ENCODE measurements around the gene LRRC3C. TPM values are rescaled to one million over a fixed set of nuclear protein-coding genes. Genes with fewer than 3 reads are reported as not detected.
A peak's percentile ranks its signal among the peaks of the same experiment; 100 is the strongest.

The LRRC3C gene
- total and polyA plus RNA-seq, 5 donors: not detected

- no peaks in the 10 kb centered on the region for H3K27me3 ChIP-seq (ENCODE audit: control insufficient read depth, insufficient read depth)
- under 1% methylated on average over 15 of the region's 15 CpGs for WGBS
- H3K4me1 ChIP-seq (ENCODE audit: control insufficient read depth, insufficient read depth, low read length): no peaks in the 10 kb centered on the region
- peak overlapping the region; percentile 67 for H3K27ac ChIP-seq (ENCODE audit: low read length)
- ATAC-seq (peak in 1 of 2 donors; percentile 3), DNase-seq (no peak)
- peak overlapping the region; percentile 81 for H3K4me3 ChIP-seq (ENCODE audit: low read length)
- H3K9me3 ChIP-seq (ENCODE audit: control insufficient read depth, low read length): no peaks in the 10 kb centered on the region
- intact Hi-C loops (cut with DNase I): loop anchor here in 1 of 4 donors (2.0 kb wide), 1 partner anchor 22 kb away; no protein-coding TSS in a partner anchor
Measured at GRCh38 chr17:39981207-39981741, 53.7 kb downstream of the LRRC3C start.

- intact Hi-C loops (cut with DNase I): loop anchor here in 1 of 4 donors (2.0 kb wide), 1 partner anchor 23 kb away; no protein-coding TSS in a partner anchor
- H3K4me3 ChIP-seq (ENCODE audit: low read length): peak overlapping the region; percentile 81
- H3K27ac ChIP-seq (ENCODE audit: low read length): no peak overlapping the region
- no peaks in the 10 kb centered on the region for H3K4me1 ChIP-seq (ENCODE audit: control insufficient read depth, insufficient read depth, low read length)
- H3K9me3 ChIP-seq (ENCODE audit: control insufficient read depth, low read length): no peaks in the 10 kb centered on the region
- no peak for DNase-seq
- H3K27me3 ChIP-seq (ENCODE audit: control insufficient read depth, insufficient read depth): no peaks in the 10 kb centered on the region
- no peak for ATAC-seq
- whole genome bisulfite sequencing: 25% methylated on average over 7 of the region's 7 CpGs
Measured at GRCh38 chr17:39981766-39982375, 54.3 kb downstream of the LRRC3C start.

DNA sequence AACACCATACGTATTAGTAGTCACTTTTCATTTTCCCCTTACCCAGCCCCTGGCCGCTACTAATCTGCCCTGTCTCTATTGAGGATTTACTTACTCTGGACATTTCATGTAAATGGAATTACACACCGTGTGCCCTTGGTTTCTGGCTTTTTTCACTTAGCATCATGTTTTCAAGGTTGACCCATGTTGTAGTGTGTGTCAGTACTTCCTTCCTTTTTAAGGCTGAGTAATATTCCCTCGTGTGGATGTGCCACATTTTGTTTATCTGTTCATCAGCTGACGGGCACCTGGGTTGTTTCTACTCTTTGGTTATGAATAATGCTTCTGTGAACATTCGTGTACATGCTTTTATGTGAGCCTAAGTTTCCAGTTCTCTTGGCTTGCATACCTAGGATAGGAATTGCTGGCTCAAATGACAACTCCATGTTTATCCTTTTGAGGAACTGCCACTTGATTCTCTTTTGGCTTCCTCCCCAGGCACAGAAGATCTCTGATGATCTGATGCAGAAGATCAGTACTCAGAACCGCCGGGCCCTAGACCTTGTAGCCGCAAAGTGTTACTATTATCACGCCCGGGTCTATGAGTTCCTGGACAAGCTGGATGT, 60.8 kb downstream of the LRRC3C start:
- Histone ChIP-seq H3K4me3 (ENCODE audit: low read length) (no peak overlapping the region), H3K27me3 (ENCODE audit: control insufficient read depth, insufficient read depth) (no peaks in the 10 kb centered on the region), H3K9me3 (ENCODE audit: control insufficient read depth, low read length) (no peaks in the 10 kb centered on the region), H3K27ac (ENCODE audit: low read length) (no peak overlapping the region), H3K4me1 (ENCODE audit: control insufficient read depth, insufficient read depth, low read length) (no peaks in the 10 kb centered on the region)
- intact Hi-C loops (cut with DNase I): no loop called here
- DNase-seq (no peak), ATAC-seq (no peak)
- WGBS: 90% methylated on average over 11 of the region's 11 CpGs

DNA sequence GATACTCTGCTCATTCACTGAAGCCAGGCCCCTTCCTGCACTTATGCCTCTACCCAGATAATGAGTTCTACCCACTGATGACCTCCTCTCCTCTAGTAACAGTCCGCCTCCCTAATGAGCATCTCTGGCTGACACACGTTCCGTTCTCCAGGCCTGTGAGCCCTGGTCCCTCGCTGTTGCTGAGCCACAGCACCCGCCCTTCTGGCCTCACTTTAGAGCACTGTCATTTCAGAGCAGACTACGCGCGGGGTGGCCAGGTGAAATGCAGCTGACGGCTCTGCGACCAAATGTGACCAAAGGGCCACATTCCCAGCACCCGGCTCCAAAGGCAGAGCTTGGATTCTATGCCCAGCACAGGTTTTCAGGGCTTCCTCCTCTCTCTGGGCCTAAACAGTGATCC, 66.9 kb downstream of the LRRC3C start:
- Histone ChIP-seq H3K4me1 (ENCODE audit: control insufficient read depth, insufficient read depth, low read length) (peaks cover 3% of the 10 kb centered on the region), H3K27me3 (ENCODE audit: control insufficient read depth, insufficient read depth) (no peaks in the 10 kb centered on the region), H3K9me3 (ENCODE audit: control insufficient read depth, low read length) (no peaks in the 10 kb centered on the region), H3K4me3 (ENCODE audit: low read length) (no peak overlapping the region), H3K27ac (ENCODE audit: low read length) (no peak overlapping the region)
- intact Hi-C loops (cut with DNase I): no loop called here
- no peak for DNase-seq
- no peak for ATAC-seq
- 89% methylated on average over 11 of the region's 11 CpGs for WGBS

Other genes starting within 250 kb of the LRRC3C start
- gene PGAP3, start 239.7 kb upstream of the LRRC3C start, total RNA-seq: 10 to 100 TPM; 12.9 to 24.0 (median 15.2) TPM
- gene PGAP3, start 239.7 kb upstream of the LRRC3C start, polyA plus RNA-seq: 13.6 TPM
- 100 to 1,000 TPM in 3 of 4 donors, 10 to 100 TPM in 1; 99.2 to 178 (median 114) TPM for gene ERBB2, start 227.7 kb upstream of the LRRC3C start, total RNA-seq
- 56.4 TPM for gene ERBB2, start 227.7 kb upstream of the LRRC3C start, polyA plus RNA-seq
- 10 to 100 TPM; 53.6 to 67.8 (median 61.8) TPM for gene MIEN1, start 197.2 kb upstream of the LRRC3C start, total RNA-seq
- gene MIEN1, start 197.2 kb upstream of the LRRC3C start, polyA plus RNA-seq: 152 TPM
- gene GRB7, start 189.8 kb upstream of the LRRC3C start, total RNA-seq: 1 to 10 TPM in 3 of 4 donors, under 1 TPM in 1; 0.39 to 2.7 (median 1.6) TPM
- 0.70 TPM for gene GRB7, start 189.8 kb upstream of the LRRC3C start, polyA plus RNA-seq
- gene IKZF3, start 63.4 kb upstream of the LRRC3C start, total RNA-seq: 1 to 10 TPM in 1 of 4 donors, under 1 TPM in 3; 0.28 to 1.3 (median 0.71) TPM
- gene IKZF3, start 63.4 kb upstream of the LRRC3C start, polyA plus RNA-seq: 0.14 TPM
- not detected for gene ZPBP2, start 59.5 kb upstream of the LRRC3C start, total RNA-seq
- gene ZPBP2, start 59.5 kb upstream of the LRRC3C start, polyA plus RNA-seq: not detected
- gene GSDMB, start 9.1 kb upstream of the LRRC3C start, total RNA-seq: 1 to 10 TPM; 1.9 to 2.9 (median 2.4) TPM
- 1.8 TPM for gene GSDMB, start 9.1 kb upstream of the LRRC3C start, polyA plus RNA-seq
- gene ORMDL3, start 131 bp upstream of the LRRC3C start, total RNA-seq: 10 to 100 TPM; 37.0 to 42.3 (median 39.3) TPM
- 46.6 TPM for gene ORMDL3, start 131 bp upstream of the LRRC3C start, polyA plus RNA-seq
- under 1 TPM in 3 of 4 donors, not detected in 1; 0.29 to 0.97 (median 0.53) TPM for gene GSDMA, start 35.3 kb downstream of the LRRC3C start, total RNA-seq
- gene GSDMA, start 35.3 kb downstream of the LRRC3C start, polyA plus RNA-seq: not detected
- gene PSMD3, start 53.1 kb downstream of the LRRC3C start, total RNA-seq: 10 to 100 TPM; 80.0 to 83.1 (median 81.1) TPM
- gene PSMD3, start 53.1 kb downstream of the LRRC3C start, polyA plus RNA-seq: 85.8 TPM
- gene CSF3, start 87.7 kb downstream of the LRRC3C start, total RNA-seq: under 1 TPM in 2 of 4 donors, not detected in 2; 0.40 to 0.58 TPM
- gene CSF3, start 87.7 kb downstream of the LRRC3C start, polyA plus RNA-seq: 0.97 TPM
- gene MED24, start 126.7 kb downstream of the LRRC3C start, total RNA-seq: 10 to 100 TPM; 54.3 to 60.5 (median 54.7) TPM
- gene MED24, start 126.7 kb downstream of the LRRC3C start, polyA plus RNA-seq: 45.1 TPM
- 10 to 100 TPM; 80.6 to 99.5 (median 95.9) TPM for gene THRA, start 135.2 kb downstream of the LRRC3C start, total RNA-seq
- 73.3 TPM for gene THRA, start 135.2 kb downstream of the LRRC3C start, polyA plus RNA-seq
- 10 to 100 TPM; 10.2 to 25.1 (median 18.8) TPM for gene NR1D1, start 172.9 kb downstream of the LRRC3C start, total RNA-seq
- gene NR1D1, start 172.9 kb downstream of the LRRC3C start, polyA plus RNA-seq: 12.3 TPM
- 10 to 100 TPM; 53.6 to 57.3 (median 55.2) TPM for gene MSL1, start 194.2 kb downstream of the LRRC3C start, total RNA-seq
- gene MSL1, start 194.2 kb downstream of the LRRC3C start, polyA plus RNA-seq: 44.8 TPM
- 10 to 100 TPM; 50.2 to 56.7 (median 50.7) TPM for gene CASC3, start 212.8 kb downstream of the LRRC3C start, total RNA-seq
- gene CASC3, start 212.8 kb downstream of the LRRC3C start, polyA plus RNA-seq: 23.4 TPM
- 1 to 10 TPM; 2.7 to 5.6 (median 4.1) TPM for gene RAPGEFL1, start 249.7 kb downstream of the LRRC3C start, total RNA-seq
- 3.8 TPM for gene RAPGEFL1, start 249.7 kb downstream of the LRRC3C start, polyA plus RNA-seq

Data from right cardiac atrium (tissue), 5 donors.